HEK293 (cell line): ENCODE measurements around the gene CTDSP2.

Experiments used
- EGR2 ChIP-seq: fragments of 450-650 bp; formaldehyde crosslinking; IDR thresholded peaks from 2 replicates; pipeline ENCODE4 v1.5.1; 2016; ENCODE audit warnings: low read depth, missing biosample characterization, missing genetic modification characterization
- HIC1 ChIP-seq: fragments of 450-650 bp; formaldehyde crosslinking; IDR thresholded peaks from 2 replicates; pipeline ENCODE4 v1.5.1; 2016; ENCODE audit warnings: missing biosample characterization, missing genetic modification characterization
- IKZF3 ChIP-seq: fragments of 450-650 bp; IDR thresholded peaks from 2 replicates; pipeline ENCODE4 v1.5.0; 2018; ENCODE audit warnings: missing biosample characterization, mild to moderate bottlenecking, missing genetic modification characterization, moderate library complexity
- MZF1 ChIP-seq: fragments of 450-650 bp; formaldehyde crosslinking; IDR thresholded peaks from 2 replicates; pipeline ENCODE4 v1.5.1; 2017; ENCODE audit warnings: missing biosample characterization, missing genetic modification characterization, borderline replicate concordance
- REPIN1 ChIP-seq: fragments of 450-650 bp; formaldehyde crosslinking; IDR thresholded peaks from 2 replicates; pipeline ENCODE4 v1.5.1; 2017; ENCODE audit warnings: missing biosample characterization, missing genetic modification characterization, low read depth
- SP3 ChIP-seq: fragments of 450-650 bp; formaldehyde crosslinking; IDR thresholded peaks from 2 replicates; pipeline ENCODE4 v1.5.1; 2016; ENCODE audit warnings: missing biosample characterization, missing genetic modification characterization
- YY1 ChIP-seq: fragments of 450-650 bp; formaldehyde crosslinking; IDR thresholded peaks from 2 replicates; pipeline ENCODE4 v1.5.1; 2018; ENCODE audit warnings: missing biosample characterization, missing genetic modification characterization
- ZBTB48 ChIP-seq: fragments of 450-650 bp; formaldehyde crosslinking; IDR thresholded peaks from 2 replicates; pipeline ENCODE4 v1.5.1; 2016; ENCODE audit warnings: missing biosample characterization, missing genetic modification characterization
- ZBTB7A ChIP-seq: fragments of 450-650 bp; formaldehyde crosslinking; IDR thresholded peaks from 2 replicates; pipeline ENCODE4 v1.5.1; 2016; ENCODE audit warnings: low read depth, missing biosample characterization, missing genetic modification characterization
- ZEB2 ChIP-seq: fragments of 450-650 bp; formaldehyde crosslinking; IDR thresholded peaks from 2 replicates; pipeline ENCODE4 v1.5.1; 2016; ENCODE audit warnings: missing biosample characterization, missing genetic modification characterization
- ZNF10 ChIP-seq: fragments of 450-650 bp; formaldehyde crosslinking; IDR thresholded peaks from 2 replicates; pipeline ENCODE4 v1.5.1; 2017; ENCODE audit warnings: missing biosample characterization, missing genetic modification characterization
- ZNF121 ChIP-seq: fragments of 450-650 bp; formaldehyde crosslinking; IDR thresholded peaks from 2 replicates; pipeline ENCODE4 v1.5.1; 2016; ENCODE audit warnings: missing biosample characterization, missing genetic modification characterization
- ZNF280C ChIP-seq: fragments of 450-650 bp; formaldehyde crosslinking; IDR thresholded peaks from 2 replicates; pipeline ENCODE4 v1.5.1; 2016; ENCODE audit warnings: missing biosample characterization, missing genetic modification characterization
- ZNF341 ChIP-seq: fragments of 450-650 bp; formaldehyde crosslinking; IDR thresholded peaks from 2 replicates; pipeline ENCODE4; 2016; ENCODE audit warnings: low read depth, missing biosample characterization, missing genetic modification characterization
- ZNF398 ChIP-seq: fragments of 450-650 bp; formaldehyde crosslinking; IDR thresholded peaks from 2 replicates; pipeline ENCODE4 v1.5.1; 2017; ENCODE audit warnings: missing biosample characterization, missing genetic modification characterization
- ZNF423 ChIP-seq: fragments of 450-650 bp; formaldehyde crosslinking; IDR thresholded peaks from 2 replicates; pipeline ENCODE4 v1.5.1; 2016; ENCODE audit warnings: missing biosample characterization, missing genetic modification characterization
- ZNF521 ChIP-seq: fragments of 450-650 bp; formaldehyde crosslinking; IDR thresholded peaks from 2 replicates; pipeline ENCODE4 v1.5.1; 2017; ENCODE audit warnings: missing biosample characterization, mild to moderate bottlenecking, missing genetic modification characterization
- ZNF555 ChIP-seq: fragments of 450-650 bp; formaldehyde crosslinking; conservative IDR thresholded peaks from 2 replicates; pipeline ENCODE4 v1.5.1; 2017; ENCODE audit warnings: missing biosample characterization, mild to moderate bottlenecking, missing genetic modification characterization, inconsistent platforms
- ZNF560 ChIP-seq: fragments of 450-650 bp; formaldehyde crosslinking; IDR thresholded peaks from 2 replicates; pipeline ENCODE4 v1.5.1; 2017; ENCODE audit warnings: missing biosample characterization, missing genetic modification characterization, borderline replicate concordance
- ZNF571 ChIP-seq: fragments of 450-650 bp; formaldehyde crosslinking; IDR thresholded peaks from 2 replicates; pipeline ENCODE4 v1.5.0; 2017; ENCODE audit warnings: missing biosample characterization, missing genetic modification characterization
- ZNF600 ChIP-seq: fragments of 450-650 bp; formaldehyde crosslinking; IDR thresholded peaks from 2 replicates; pipeline ENCODE4 v1.5.1; 2016; ENCODE audit warnings: missing biosample characterization, missing genetic modification characterization
- ZNF610 ChIP-seq: fragments of 450-650 bp; formaldehyde crosslinking; IDR thresholded peaks from 2 replicates; pipeline ENCODE4 v1.5.1; 2016; ENCODE audit warnings: missing biosample characterization, missing genetic modification characterization, borderline replicate concordance
- ZNF660 ChIP-seq: fragments of 450-650 bp; IDR thresholded peaks from 2 replicates; pipeline ENCODE4 v1.5.1; 2018; ENCODE audit warnings: missing biosample characterization, mild to moderate bottlenecking, missing genetic modification characterization
- ZNF76 ChIP-seq: fragments of 450-650 bp; formaldehyde crosslinking; IDR thresholded peaks from 2 replicates; pipeline ENCODE4; 2016; ENCODE audit warnings: low read depth, missing biosample characterization, missing genetic modification characterization, borderline replicate concordance
- ZNF791 ChIP-seq: fragments of 450-650 bp; formaldehyde crosslinking; IDR thresholded peaks from 2 replicates; pipeline ENCODE4 v1.5.1; 2016; ENCODE audit warnings: missing biosample characterization, missing genetic modification characterization
- TF ChIP-seq, protein P1 (sequence below): fragments of 450-650 bp; formaldehyde crosslinking; conservative IDR thresholded peaks from 2 replicates; pipeline ENCODE4 v1.5.1; 2016; ENCODE audit warnings: low read depth, missing biosample characterization, missing genetic modification characterization
- TF ChIP-seq, protein P2 (sequence below): fragments of 450-650 bp; formaldehyde crosslinking; IDR thresholded peaks from 2 replicates; pipeline ENCODE4 v1.5.1; 2017; ENCODE audit warnings: missing biosample characterization, missing genetic modification characterization

The CTDSP2 gene

DNA sequence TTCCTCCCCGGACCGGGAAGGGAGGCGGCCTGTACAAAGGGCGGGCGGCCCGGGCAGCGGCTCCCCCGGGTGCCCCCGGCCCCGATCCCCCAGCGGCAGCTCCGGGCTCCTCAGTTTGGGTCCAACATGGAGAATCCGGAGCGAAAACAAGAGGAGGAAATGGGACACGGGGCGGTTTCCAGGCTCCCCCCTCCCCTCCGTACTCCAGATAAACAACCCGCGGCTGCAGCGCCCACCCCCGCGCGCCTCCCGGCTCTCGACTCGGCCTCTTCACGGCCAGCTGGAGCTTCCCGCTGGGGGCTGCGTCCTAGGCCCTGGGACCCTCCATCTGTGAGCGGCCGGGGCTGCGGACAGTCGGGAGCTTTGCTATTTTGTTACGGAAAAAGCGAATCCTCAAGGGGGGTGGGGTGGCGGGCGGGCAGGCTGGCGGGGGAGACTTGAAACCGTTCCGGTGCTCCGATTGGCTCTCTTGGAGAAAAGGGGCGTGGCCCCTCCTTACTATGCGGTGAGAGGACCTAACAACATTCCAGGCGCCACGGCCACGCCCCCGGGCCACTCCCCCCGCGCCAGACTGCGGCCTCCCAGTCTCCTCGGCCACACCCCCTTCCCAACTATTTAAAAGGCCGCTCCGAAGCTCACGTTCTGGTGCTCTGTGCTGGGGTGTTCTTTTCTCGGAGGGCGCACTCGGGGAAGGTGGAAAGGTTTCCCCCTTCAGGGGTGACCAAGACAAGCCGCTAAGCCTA, at the start of gene CTDSP2 (continued):
- TF ChIP-seq, protein P1, sequence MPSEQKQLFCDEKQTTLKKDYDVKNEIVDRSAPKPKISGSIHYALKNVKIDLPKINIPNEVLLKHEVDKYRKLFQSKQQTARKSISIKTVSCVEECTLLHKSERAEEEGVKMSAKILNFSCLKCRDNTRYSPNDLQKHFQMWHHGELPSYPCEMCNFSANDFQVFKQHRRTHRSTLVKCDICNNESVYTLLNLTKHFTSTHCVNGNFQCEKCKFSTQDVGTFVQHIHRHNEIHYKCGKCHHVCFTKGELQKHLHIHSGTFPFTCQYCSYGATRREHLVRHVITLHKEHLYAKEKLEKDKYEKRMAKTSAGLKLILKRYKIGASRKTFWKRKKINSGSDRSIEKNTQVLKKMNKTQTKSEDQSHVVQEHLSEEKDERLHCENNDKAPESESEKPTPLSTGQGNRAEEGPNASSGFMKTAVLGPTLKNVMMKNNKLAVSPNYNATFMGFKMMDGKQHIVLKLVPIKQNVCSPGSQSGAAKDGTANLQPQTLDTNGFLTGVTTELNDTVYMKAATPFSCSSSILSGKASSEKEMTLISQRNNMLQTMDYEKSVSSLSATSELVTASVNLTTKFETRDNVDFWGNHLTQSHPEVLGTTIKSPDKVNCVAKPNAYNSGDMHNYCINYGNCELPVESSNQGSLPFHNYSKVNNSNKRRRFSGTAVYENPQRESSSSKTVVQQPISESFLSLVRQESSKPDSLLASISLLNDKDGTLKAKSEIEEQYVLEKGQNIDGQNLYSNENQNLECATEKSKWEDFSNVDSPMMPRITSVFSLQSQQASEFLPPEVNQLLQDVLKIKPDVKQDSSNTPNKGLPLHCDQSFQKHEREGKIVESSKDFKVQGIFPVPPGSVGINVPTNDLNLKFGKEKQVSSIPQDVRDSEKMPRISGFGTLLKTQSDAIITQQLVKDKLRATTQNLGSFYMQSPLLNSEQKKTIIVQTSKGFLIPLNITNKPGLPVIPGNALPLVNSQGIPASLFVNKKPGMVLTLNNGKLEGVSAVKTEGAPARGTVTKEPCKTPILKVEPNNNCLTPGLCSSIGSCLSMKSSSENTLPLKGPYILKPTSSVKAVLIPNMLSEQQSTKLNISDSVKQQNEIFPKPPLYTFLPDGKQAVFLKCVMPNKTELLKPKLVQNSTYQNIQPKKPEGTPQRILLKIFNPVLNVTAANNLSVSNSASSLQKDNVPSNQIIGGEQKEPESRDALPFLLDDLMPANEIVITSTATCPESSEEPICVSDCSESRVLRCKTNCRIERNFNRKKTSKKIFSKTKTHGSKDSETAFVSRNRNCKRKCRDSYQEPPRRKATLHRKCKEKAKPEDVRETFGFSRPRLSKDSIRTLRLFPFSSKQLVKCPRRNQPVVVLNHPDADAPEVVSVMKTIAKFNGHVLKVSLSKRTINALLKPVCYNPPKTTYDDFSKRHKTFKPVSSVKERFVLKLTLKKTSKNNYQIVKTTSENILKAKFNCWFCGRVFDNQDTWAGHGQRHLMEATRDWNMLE (tag by site-specific recombination) = no peak
- TF ChIP-seq ZBTB7A (tag by site-specific recombination) = peak; percentile 81; the same call in 1 of the 2 replicates
- TF ChIP-seq ZBTB48 (tag by site-specific recombination) = 0 out of 2 replicates have a peak, but pooled peaks have one; percentile 14
- TF ChIP-seq ZNF791 (tag by site-specific recombination) = no peak
- peak; percentile 60 for TF ChIP-seq ZNF398 (tag by site-specific recombination)
- peak; percentile 100 for TF ChIP-seq ZNF660
- 0 out of 2 replicates have a peak, but pooled peaks have one; percentile 15 for TF ChIP-seq MZF1 (tag by site-specific recombination)
- peak; percentile 90 for TF ChIP-seq ZNF600 (tag by site-specific recombination)
- peak; percentile 94 for TF ChIP-seq IKZF3 (tag by site-specific recombination)
- TF ChIP-seq ZNF555 (tag by site-specific recombination) = no peak
- TF ChIP-seq ZEB2 (tag by site-specific recombination) = peak; percentile 29
- peak; percentile 36; the same call in 1 of the 2 replicates for TF ChIP-seq ZNF10
- 0 out of 2 replicates have a peak, but pooled peaks have one; percentile 14 for TF ChIP-seq HIC1 (tag by site-specific recombination)
- TF ChIP-seq, protein P2, sequence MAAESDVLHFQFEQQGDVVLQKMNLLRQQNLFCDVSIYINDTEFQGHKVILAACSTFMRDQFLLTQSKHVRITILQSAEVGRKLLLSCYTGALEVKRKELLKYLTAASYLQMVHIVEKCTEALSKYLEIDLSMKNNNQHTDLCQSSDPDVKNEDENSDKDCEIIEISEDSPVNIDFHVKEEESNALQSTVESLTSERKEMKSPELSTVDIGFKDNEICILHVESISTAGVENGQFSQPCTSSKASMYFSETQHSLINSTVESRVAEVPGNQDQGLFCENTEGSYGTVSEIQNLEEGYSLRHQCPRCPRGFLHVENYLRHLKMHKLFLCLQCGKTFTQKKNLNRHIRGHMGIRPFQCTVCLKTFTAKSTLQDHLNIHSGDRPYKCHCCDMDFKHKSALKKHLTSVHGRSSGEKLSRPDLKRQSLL (tag by site-specific recombination) = peak; percentile 65
- peak; percentile 48; the same call in 1 of the 2 replicates for TF ChIP-seq ZNF76 (tag by site-specific recombination)
- TF ChIP-seq ZNF341 (tag by site-specific recombination) = peak; percentile 72
- TF ChIP-seq ZNF521 = no peak
- TF ChIP-seq ZNF610 (tag by site-specific recombination) = 0 out of 2 replicates have a peak, but pooled peaks have one; percentile 20
- no peak for TF ChIP-seq REPIN1 (tag by site-specific recombination)
- no peak for TF ChIP-seq ZNF280C (tag by site-specific recombination)
- TF ChIP-seq SP3 (tag by site-specific recombination) = peak; percentile 87
- TF ChIP-seq ZNF423 (tag by site-specific recombination) = peak; percentile 93
- TF ChIP-seq ZNF560 (tag by site-specific recombination) = no peak
- TF ChIP-seq ZNF121 (tag by site-specific recombination) = peak; percentile 28; the same call in 1 of the 2 replicates
- TF ChIP-seq ZNF571 = no peak
- TF ChIP-seq EGR2 = peak; percentile 74
- no peak for TF ChIP-seq YY1 (tag by site-specific recombination)
